HCT116 (cell line): ENCODE data around the gene PUSL1. TPM values are rescaled to one million over a fixed set of nuclear protein-coding genes. Genes with fewer than 3 reads are reported as not detected.

ENCODE experiments used
- ATAC-seq: fragments of 200-7000 bp; cut with Tn5 transposase; 2 replicates; pipeline ENCODE4 v1.9.1; 2020; ENCODE audit warnings: mild to moderate bottlenecking, moderate library complexity
- BruUV-seq: library from RNA; stranded (reverse); fragments of 400-500 nt; replicated peaks from 2 replicates; lab custom pipeline; 2021; lab: Mats Ljungman, UMichigan
- CTCF ChIA-PET: fragments of 300-600 bp; sonication (Branson Sonifier 250); formaldehyde crosslinking; loops from one replicate; lab custom pipeline; 2021; ENCODE audit warnings: antibody characterized with exemption; lab: Charles Lee
- POLR2A ChIA-PET: fragments of 300-600, 350-600 bp; sonication (Branson Sonifier 250); formaldehyde crosslinking; loops from one replicate; lab custom pipeline; 2021; ENCODE audit warnings: antibody characterized with exemption; lab: Charles Lee
- RAD21 ChIA-PET, 2 experiments: fragments of 300-600 bp; sonication (Branson Sonifier 250); formaldehyde crosslinking; loops; one replicate each; lab custom pipeline; 2023; ENCODE audit warnings: low total read pairs in 2 of 2; ENCODE audit not compliant: uncharacterized antibody in 2 of 2, unreplicated experiment in 2 of 2, low non-redundant PET in 1 of 2; lab: Charles Lee
- DNase-seq: peaks from one replicate; pipeline ENCODE4 v3.0.0-alpha.2; 2010; ENCODE audit warnings: low read depth, low spot score
- H2AFZ ChIP-seq: fragments of 200-600 bp; shearing (Covaris generic), sonication (generic); 2 replicates; pipeline ENCODE4 v1.6.1; 2017; ENCODE audit warnings: low read depth, mixed run types, mixed read lengths, antibody characterized with exemption, low read length; ENCODE audit not compliant: poor library complexity, severe bottlenecking
- H3K27ac ChIP-seq: 2 replicates; pipeline ENCODE4 v1.5.1; 2012; ENCODE audit warnings: low read depth, low read length
- H3K27me3 ChIP-seq: fragments of 200-600 bp; sonication (generic); 2 replicates; pipeline ENCODE4 v1.6.1; 2016; ENCODE audit warnings: mixed run types, low read length, mixed read lengths; ENCODE audit not compliant: insufficient read depth
- H3K36me3 ChIP-seq, 2 experiments: fragments of 200-500 bp in 1 of 2; fragments of 200-600 bp in 1 of 2; sonication (Bioruptor generic) in 1 of 2; sonication (generic) in 1 of 2; 2 replicates each; pipeline versions ENCODE4 v1.5.1 to v1.6.1; 2014 to 2016; ENCODE audit warnings: low read length in 2 of 2, inconsistent platforms in 1 of 2, mixed read lengths in 1 of 2, mixed run types in 1 of 2; ENCODE audit not compliant: insufficient read depth in 2 of 2, control insufficient read depth in 1 of 2
- H3K4me1 ChIP-seq, 2 experiments: fragments of 200-600 bp in 1 of 2; sonication (generic) in 1 of 2; 2 replicates each; pipeline versions ENCODE4 v1.5.1 to v1.6.1; 2012 to 2017; ENCODE audit warnings: low read length in 2 of 2, inconsistent platforms in 1 of 2, mild to moderate bottlenecking in 1 of 2, mixed read lengths in 1 of 2, mixed run types in 1 of 2, moderate library complexity in 1 of 2; ENCODE audit not compliant: insufficient read depth in 2 of 2, control insufficient read depth in 1 of 2
- H3K4me2 ChIP-seq: fragments of 200-600 bp; sonication (generic); 2 replicates; pipeline ENCODE4 v1.6.1; 2017; ENCODE audit warnings: mixed run types, low read length, mixed read lengths
- H3K4me3 ChIP-seq, 2 experiments: fragments of 200-600 bp in 1 of 2; sonication (generic) in 1 of 2; replicated peaks in 1 of 2; 2 replicates each; pipeline ENCODE4 v1.5.1; 2011 to 2016; ENCODE audit warnings: low read length in 2 of 2, control low read depth in 1 of 2, low read depth in 1 of 2, mild to moderate bottlenecking in 1 of 2, mixed read lengths in 1 of 2, mixed run types in 1 of 2
- H3K79me2 ChIP-seq: fragments of 200-600 bp; sonication (generic); 2 replicates; pipeline ENCODE4 v1.6.1; 2017; ENCODE audit warnings: mild to moderate bottlenecking, mixed run types, low read length, moderate library complexity, mixed read lengths; ENCODE audit not compliant: insufficient read depth
- H3K9ac ChIP-seq: fragments of 200-600 bp; sonication (generic); 2 replicates; pipeline ENCODE4 v1.6.1; 2016; ENCODE audit warnings: low read length, mixed read lengths
- H3K9me2 ChIP-seq: fragments of 200-600 bp; sonication (generic), shearing (Covaris generic); 2 replicates; pipeline ENCODE4 v1.6.1; 2017; ENCODE audit warnings: mixed run types, mild to moderate bottlenecking, moderate library complexity; ENCODE audit not compliant: insufficient read depth
- H3K9me3 ChIP-seq, 2 experiments: fragments of 200-500 bp in 1 of 2; fragments of 200-600 bp in 1 of 2; sonication (Bioruptor generic) in 1 of 2; sonication (generic) in 1 of 2; 2 replicates each; pipeline ENCODE4 v1.6.1; 2014 to 2017; ENCODE audit warnings: low read length in 2 of 2, mixed read lengths in 2 of 2, inconsistent platforms in 1 of 2, low read depth in 1 of 2, mild to moderate bottlenecking in 1 of 2, mixed run types in 1 of 2, moderate library complexity in 1 of 2; ENCODE audit not compliant: control insufficient read depth in 1 of 2, insufficient read depth in 1 of 2
- H4K20me1 ChIP-seq: fragments of 200-600 bp; sonication (generic), shearing (Covaris generic); 2 replicates; pipeline ENCODE4 v1.6.1; 2017; ENCODE audit warnings: mixed run types, mild to moderate bottlenecking, moderate library complexity; ENCODE audit not compliant: insufficient read depth
- ATF3 ChIP-seq: IDR thresholded peaks from 2 replicates; pipeline ENCODE4 v1.6.1; 2012
- CBX3 ChIP-seq: IDR thresholded peaks from 2 replicates; pipeline ENCODE4 v1.6.1; 2012; ENCODE audit warnings: low read depth
- EGR1 ChIP-seq: IDR thresholded peaks from 2 replicates; pipeline ENCODE4 v1.6.1; 2012; ENCODE audit warnings: low read depth
- EZH2 ChIP-seq: fragments of 200-600 bp; sonication (generic); IDR thresholded peaks from 2 replicates; pipeline ENCODE4 v1.6.1; 2017; ENCODE audit warnings: antibody characterized with exemption, mixed run types
- EZH2phosphoT487 ChIP-seq: fragments of 200-600 bp; IDR thresholded peaks from 2 replicates; pipeline ENCODE4 v1.6.1; 2018; ENCODE audit warnings: antibody characterized with exemption, borderline replicate concordance
- FOSL1 ChIP-seq: IDR thresholded peaks from 2 replicates; pipeline ENCODE4 v1.6.1; 2012; ENCODE audit warnings: low read depth
- JUND ChIP-seq: IDR thresholded peaks from 2 replicates; pipeline ENCODE4 v1.6.1; 2012
- MAX ChIP-seq: IDR thresholded peaks from 2 replicates; pipeline ENCODE4 v1.6.1; 2012
- POLR2A ChIP-seq: IDR thresholded peaks from 2 replicates; pipeline ENCODE4 v1.7.0; 2011; ENCODE audit warnings: borderline replicate concordance; ENCODE audit not compliant: insufficient read depth, insufficient read length; ENCODE audit errors: extremely low read depth
- RAD21 ChIP-seq: IDR thresholded peaks from 2 replicates; pipeline ENCODE4 v1.6.1; 2012; ENCODE audit warnings: low read depth, mild to moderate bottlenecking
- REST ChIP-seq: IDR thresholded peaks from 2 replicates; pipeline ENCODE4 v1.6.1; 2012; ENCODE audit warnings: low read depth
- SIN3A ChIP-seq: IDR thresholded peaks from 2 replicates; pipeline ENCODE4 v1.6.1; 2012; ENCODE audit warnings: low read depth
- SP1 ChIP-seq: IDR thresholded peaks from 2 replicates; pipeline ENCODE4 v1.6.1; 2012; ENCODE audit warnings: low read depth
- SRF ChIP-seq: IDR thresholded peaks from 2 replicates; pipeline ENCODE4 v1.6.1; 2012; ENCODE audit warnings: low read depth
- TCF7L2 ChIP-seq: IDR thresholded peaks from 2 replicates; pipeline ENCODE4 v1.7.0; 2011; ENCODE audit warnings: borderline replicate concordance, inconsistent platforms; ENCODE audit not compliant: insufficient read depth, insufficient read length; ENCODE audit errors: extremely low read depth
- YY1 ChIP-seq: IDR thresholded peaks from 2 replicates; pipeline ENCODE4 v1.6.1; 2011; ENCODE audit warnings: low read length, low read depth, moderate library complexity, mild to moderate bottlenecking; ENCODE audit not compliant: insufficient replicate concordance; ENCODE audit errors: extremely low read depth
- ZBTB33 ChIP-seq: IDR thresholded peaks from 2 replicates; pipeline ENCODE4 v1.6.1; 2011; ENCODE audit warnings: mild to moderate bottlenecking, low read length, moderate library complexity; ENCODE audit not compliant: insufficient replicate concordance; ENCODE audit errors: extremely low read depth
- ZFX ChIP-seq: fragments of 450-650 bp; IDR thresholded peaks from 2 replicates; pipeline ENCODE4 v1.6.1; 2017
- ZNF274 ChIP-seq: fragments of 200-500 bp; sonication (Bioruptor generic); IDR thresholded peaks from 2 replicates; pipeline ENCODE4 v1.6.1; 2014; ENCODE audit warnings: mild to moderate bottlenecking, low read depth, low read length, inconsistent platforms
- intact Hi-C: fragments of 100-400 bp; cut with micrococcal nuclease; formaldehyde crosslinking; loops from 2 replicates; pipeline ENCODE4 v1.10.0; 2022
- total RNA-seq: library from RNA; stranded (reverse); gene quantifications from one replicate; pipeline ENCODE4 v1.2.1, GENCODE V29; 2021; ENCODE audit not compliant: unreplicated experiment

The PUSL1 gene
- total RNA-seq, 1 experiment from 2014 or later = 47.2 TPM

- no peak for ATAC-seq
- POLR2A ChIA-PET = no interaction called here
- H3K4me3 ChIP-seq = no peak overlapping the region
- RAD21 ChIA-PET = no interaction called here
- CTCF ChIA-PET = no interaction called here
- no peak overlapping the region for H2AFZ ChIP-seq
- no TSS peak for BruUV-seq
- peaks cover 4% of the 10 kb centered on the region; the same call in 1 of the 2 replicates for H4K20me1 ChIP-seq
- intact Hi-C loops = loop anchor here (10.0 kb wide), 1 partner anchor 275 kb away; the partner anchor contains the start of gene MIB2
- no peak for TF ChIP-seq RAD21
- no peak for TF ChIP-seq ZBTB33
- TF ChIP-seq ATF3 = no peak
- TF ChIP-seq SP1 = no peak
- TF ChIP-seq MAX = no peak
- TF ChIP-seq TCF7L2 = no peak
- no peak for TF ChIP-seq JUND
- TF ChIP-seq ZNF274 = no peak
- no peak for TF ChIP-seq SIN3A
- no peak for TF ChIP-seq FOSL1
- no peak for TF ChIP-seq YY1
- no peak for TF ChIP-seq CBX3
- TF ChIP-seq EZH2 = no peak
- no peak for TF ChIP-seq POLR2A
- no peak for TF ChIP-seq SRF
- TF ChIP-seq EGR1 = no peak
- no peak for TF ChIP-seq REST
- no peak for TF ChIP-seq EZH2phosphoT487
- no peak for TF ChIP-seq ZFX
- TF ChIP-seq, all 23 proteins: peak for 0
- H3K4me1 ChIP-seq = peaks cover 17 to 46% of the 10 kb centered on the region in 2 experiments
- no peak overlapping the region for H3K4me2 ChIP-seq
- no peak for DNase-seq
- H3K27me3 ChIP-seq = no peaks in the 10 kb centered on the region
- no peaks in the 10 kb centered on the region for H3K9me3 ChIP-seq
- peaks cover 7 to 40% of the 10 kb centered on the region in 2 experiments; a peak in 3 of 4 replicates for H3K36me3 ChIP-seq
- peaks cover 52% of the 10 kb centered on the region for H3K79me2 ChIP-seq
- H3K9ac ChIP-seq = no peak overlapping the region
- no peak overlapping the region for H3K27ac ChIP-seq
- H3K9me2 ChIP-seq = no peaks in the 10 kb centered on the region
These were observed 31.8 kb downstream of the PUSL1 start for GRCh38 chr1:1340185-1340584.
